Stomach (tissue), 4 donors: Measurements from ENCODE around the gene RBM10.
A peak's percentile ranks its signal among the peaks of the same experiment; 100 is the strongest.

ENCODE experiments used
- EP300 ChIP-seq: sonication (generic); formaldehyde crosslinking; IDR thresholded peaks from one replicate; pipeline ENCODE4 v1.6.1; 2017; ENCODE audit warnings: antibody characterized with exemption
- POLR2A ChIP-seq, 4 donors: fragments of 450-650 bp; IDR thresholded peaks; one replicate each; pipeline ENCODE4 v1.6.1; 2016; ENCODE audit warnings: antibody characterized with exemption in 4 of 4, control low read depth in 2 of 4, mild to moderate bottlenecking in 1 of 4, moderate library complexity in 1 of 4
- POLR2AphosphoS5 ChIP-seq, 3 donors: sonication (generic); formaldehyde crosslinking; IDR thresholded peaks; one replicate each; pipeline ENCODE4 v1.6.1; 2016; ENCODE audit warnings: antibody characterized with exemption in 3 of 3
- TF ChIP-seq, protein P1 (sequence below), 7 experiments: fragments of 450-650 bp in 4 of 7; fragments of 200-600 bp in 3 of 7; sonication (generic) in 3 of 7; IDR thresholded peaks; one replicate each; pipeline ENCODE4 v1.5.1; 2016 to 2019; ENCODE audit warnings: antibody characterized with exemption in 7 of 7, control low read depth in 2 of 7, mild to moderate bottlenecking in 1 of 7

DNA sequence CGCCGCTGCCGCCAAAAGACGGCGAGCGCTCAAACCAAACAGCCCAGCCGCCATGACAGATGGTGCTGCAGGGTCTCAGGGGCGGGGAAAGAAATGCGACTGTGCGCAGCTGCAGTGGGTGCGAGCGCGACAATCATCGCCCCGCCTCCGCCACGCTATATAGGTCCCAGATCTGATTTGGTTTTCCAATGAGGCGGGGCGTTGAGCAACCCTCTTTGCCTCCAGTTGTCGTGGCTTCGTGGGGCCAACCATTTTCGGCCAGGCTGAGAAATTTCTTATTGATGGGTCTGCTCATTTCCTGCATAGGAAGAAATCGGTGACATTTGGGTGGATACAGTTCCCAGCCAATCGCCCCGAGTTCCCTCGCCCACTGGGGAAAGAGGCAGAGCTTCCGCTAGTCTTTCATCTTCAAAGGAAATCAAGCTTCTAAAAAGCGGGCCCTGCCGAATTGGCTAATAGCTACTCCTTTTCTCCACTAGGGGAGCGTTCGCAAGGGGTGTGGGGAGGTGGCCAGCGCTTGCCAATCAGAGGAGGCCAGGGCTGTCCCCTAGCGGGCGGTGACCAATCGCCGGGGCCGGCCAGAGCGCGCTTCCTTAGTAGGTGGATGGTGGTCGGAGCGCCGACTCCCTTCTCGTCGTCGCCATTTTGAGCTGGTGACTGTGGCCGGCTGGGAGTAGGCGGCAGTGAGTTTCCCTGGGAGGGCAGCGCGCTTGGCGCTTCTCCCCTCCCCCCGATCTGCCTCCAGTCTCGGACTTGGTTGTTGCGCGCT, at the start of gene RBM10, which contains the start of gene NDUFB11:
- TF ChIP-seq, protein P1, sequence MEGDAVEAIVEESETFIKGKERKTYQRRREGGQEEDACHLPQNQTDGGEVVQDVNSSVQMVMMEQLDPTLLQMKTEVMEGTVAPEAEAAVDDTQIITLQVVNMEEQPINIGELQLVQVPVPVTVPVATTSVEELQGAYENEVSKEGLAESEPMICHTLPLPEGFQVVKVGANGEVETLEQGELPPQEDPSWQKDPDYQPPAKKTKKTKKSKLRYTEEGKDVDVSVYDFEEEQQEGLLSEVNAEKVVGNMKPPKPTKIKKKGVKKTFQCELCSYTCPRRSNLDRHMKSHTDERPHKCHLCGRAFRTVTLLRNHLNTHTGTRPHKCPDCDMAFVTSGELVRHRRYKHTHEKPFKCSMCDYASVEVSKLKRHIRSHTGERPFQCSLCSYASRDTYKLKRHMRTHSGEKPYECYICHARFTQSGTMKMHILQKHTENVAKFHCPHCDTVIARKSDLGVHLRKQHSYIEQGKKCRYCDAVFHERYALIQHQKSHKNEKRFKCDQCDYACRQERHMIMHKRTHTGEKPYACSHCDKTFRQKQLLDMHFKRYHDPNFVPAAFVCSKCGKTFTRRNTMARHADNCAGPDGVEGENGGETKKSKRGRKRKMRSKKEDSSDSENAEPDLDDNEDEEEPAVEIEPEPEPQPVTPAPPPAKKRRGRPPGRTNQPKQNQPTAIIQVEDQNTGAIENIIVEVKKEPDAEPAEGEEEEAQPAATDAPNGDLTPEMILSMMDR (IDR thresholded peaks at IDR 0.05) = peak in 6 of 7 experiments; percentile 49 to 82 (median 59)
- TF ChIP-seq POLR2AphosphoS5 (IDR thresholded peaks at IDR 0.05) = peak; percentile 53 to 89 (median 82)
- TF ChIP-seq POLR2A (IDR thresholded peaks at IDR 0.05) = peak in 1 of 4 donors; percentile 41
- no peak for TF ChIP-seq EP300
